SK-N-SH treated with all-trans-retinoic acid at 6 μM for 48 hours (cell line): Measurements from ENCODE around the gene B3GNT7.
A peak's percentile ranks its signal among the peaks of the same experiment; 100 is the strongest.

Experiments used
- ATAC-seq: fragments of 200-7000 bp; cut with Tn5 transposase; 3 replicates; pipeline ENCODE4 v1.9.1; 2020; ENCODE audit warnings: mild to moderate bottlenecking, moderate library complexity
- ARNTL ChIP-seq: fragments of 450-650 bp; formaldehyde crosslinking; IDR thresholded peaks from 2 replicates; pipeline ENCODE4 v1.5.0; 2020; ENCODE audit warnings: low read depth, mild to moderate bottlenecking, moderate library complexity, borderline replicate concordance
- BACH2 ChIP-seq: fragments of 250-450 bp; sonication (Bioruptor Pico); IDR thresholded peaks from 2 replicates; pipeline ENCODE4 v1.9.0; 2021; ENCODE audit warnings: mild to moderate bottlenecking, borderline replicate concordance
- CSDC2 ChIP-seq: fragments of 250-450 bp; sonication (Bioruptor Pico); IDR thresholded peaks from 2 replicates; pipeline ENCODE4 v1.5.0; 2020; ENCODE audit warnings: mild to moderate bottlenecking, moderate library complexity
- ESRRG ChIP-seq: fragments of 250-450 bp; sonication (Bioruptor Pico); IDR thresholded peaks from 2 replicates; pipeline ENCODE4 v1.6.1; 2021; ENCODE audit warnings: mild to moderate bottlenecking
- GLIS3 ChIP-seq: fragments of 250-450 bp; sonication (Bioruptor Pico); IDR thresholded peaks from 2 replicates; pipeline ENCODE4 v1.5.0; 2020; ENCODE audit warnings: mild to moderate bottlenecking, moderate library complexity
- ISL1 ChIP-seq: fragments of 250-450 bp; sonication (Bioruptor Pico); IDR thresholded peaks from 2 replicates; pipeline ENCODE4 v2.1.2; 2022; ENCODE audit warnings: mild to moderate bottlenecking, moderate library complexity
- OSR1 ChIP-seq: fragments of 250-450 bp; sonication (Bioruptor Pico); IDR thresholded peaks from 2 replicates; pipeline ENCODE4 v1.8.0; 2022; ENCODE audit warnings: moderate library complexity, mild to moderate bottlenecking, inconsistent platforms
- PPARA ChIP-seq: fragments of 250-450 bp; sonication (Bioruptor Pico); IDR thresholded peaks from 2 replicates; pipeline ENCODE4 v1.5.0; 2020; ENCODE audit warnings: mild to moderate bottlenecking, borderline replicate concordance
- RARB ChIP-seq: fragments of 250-450 bp; sonication (Bioruptor Pico); IDR thresholded peaks from 2 replicates; pipeline ENCODE4 v1.8.0; 2021; ENCODE audit warnings: mild to moderate bottlenecking, moderate library complexity
- SNAI2 ChIP-seq: fragments of 250-450 bp; sonication (Bioruptor Pico); IDR thresholded peaks from 2 replicates; pipeline ENCODE4 v1.5.0; 2020; ENCODE audit warnings: mild to moderate bottlenecking, moderate library complexity
- TCF4 ChIP-seq: fragments of 250-450 bp; sonication (Bioruptor Pico); IDR thresholded peaks from 2 replicates; pipeline ENCODE4 v1.8.0; 2021; ENCODE audit warnings: mild to moderate bottlenecking, moderate library complexity, borderline replicate concordance
- TOX ChIP-seq: fragments of 250-450 bp; sonication (Bioruptor Pico); IDR thresholded peaks from 2 replicates; pipeline ENCODE4 v1.8.0; 2021; ENCODE audit warnings: mild to moderate bottlenecking, moderate library complexity, borderline replicate concordance
- ZC3H10 ChIP-seq: fragments of 250-450 bp; sonication (Bioruptor Pico); IDR thresholded peaks from 2 replicates; pipeline ENCODE4 v1.5.1; 2021; ENCODE audit warnings: mild to moderate bottlenecking, moderate library complexity
- ZFP3 ChIP-seq: fragments of 250-450 bp; sonication (Bioruptor Pico); IDR thresholded peaks from 2 replicates; pipeline ENCODE4 v1.5.0; 2020; ENCODE audit warnings: mild to moderate bottlenecking, moderate library complexity
- ZFP30 ChIP-seq: fragments of 450-650 bp; formaldehyde crosslinking; IDR thresholded peaks from 2 replicates; pipeline ENCODE4 v1.5.0; 2022; ENCODE audit warnings: mild to moderate bottlenecking, moderate library complexity
- ZNF70 ChIP-seq: fragments of 450-650 bp; formaldehyde crosslinking; IDR thresholded peaks from 2 replicates; pipeline ENCODE4 v1.5.0; 2020; ENCODE audit warnings: mild to moderate bottlenecking, moderate library complexity
- ZNF8 ChIP-seq: fragments of 450-650 bp; formaldehyde crosslinking; IDR thresholded peaks from 2 replicates; pipeline ENCODE4 v1.5.0; 2020; ENCODE audit warnings: mild to moderate bottlenecking, moderate library complexity
- TF ChIP-seq, protein P1 (sequence below): fragments of 250-450 bp; sonication (Bioruptor Pico); IDR thresholded peaks from 2 replicates; pipeline ENCODE4 v1.5.1; 2021; ENCODE audit warnings: mild to moderate bottlenecking, moderate library complexity
- TF ChIP-seq, protein P2 (sequence below): fragments of 250-450 bp; sonication (Bioruptor Pico); IDR thresholded peaks from 2 replicates; pipeline ENCODE4 v1.5.1; 2020; ENCODE audit warnings: low read depth, mild to moderate bottlenecking, moderate library complexity
- TF ChIP-seq, protein P3 (sequence below): fragments of 250-450 bp; sonication (Bioruptor Pico); IDR thresholded peaks from 2 replicates; pipeline ENCODE4 v1.5.0; 2020; ENCODE audit warnings: mild to moderate bottlenecking, moderate library complexity
- TF ChIP-seq, protein P4 (sequence below): fragments of 250-450 bp; sonication (Bioruptor Pico); IDR thresholded peaks from 2 replicates; pipeline ENCODE4 v1.8.0; 2021; ENCODE audit warnings: low read depth, mild to moderate bottlenecking, moderate library complexity, borderline replicate concordance
- TF ChIP-seq, protein P5 (sequence below): fragments of 250-450 bp; sonication (Bioruptor Pico); IDR thresholded peaks from 2 replicates; pipeline ENCODE4 v1.8.0; 2020; ENCODE audit warnings: mild to moderate bottlenecking, moderate library complexity, borderline replicate concordance

The B3GNT7 gene

DNA sequence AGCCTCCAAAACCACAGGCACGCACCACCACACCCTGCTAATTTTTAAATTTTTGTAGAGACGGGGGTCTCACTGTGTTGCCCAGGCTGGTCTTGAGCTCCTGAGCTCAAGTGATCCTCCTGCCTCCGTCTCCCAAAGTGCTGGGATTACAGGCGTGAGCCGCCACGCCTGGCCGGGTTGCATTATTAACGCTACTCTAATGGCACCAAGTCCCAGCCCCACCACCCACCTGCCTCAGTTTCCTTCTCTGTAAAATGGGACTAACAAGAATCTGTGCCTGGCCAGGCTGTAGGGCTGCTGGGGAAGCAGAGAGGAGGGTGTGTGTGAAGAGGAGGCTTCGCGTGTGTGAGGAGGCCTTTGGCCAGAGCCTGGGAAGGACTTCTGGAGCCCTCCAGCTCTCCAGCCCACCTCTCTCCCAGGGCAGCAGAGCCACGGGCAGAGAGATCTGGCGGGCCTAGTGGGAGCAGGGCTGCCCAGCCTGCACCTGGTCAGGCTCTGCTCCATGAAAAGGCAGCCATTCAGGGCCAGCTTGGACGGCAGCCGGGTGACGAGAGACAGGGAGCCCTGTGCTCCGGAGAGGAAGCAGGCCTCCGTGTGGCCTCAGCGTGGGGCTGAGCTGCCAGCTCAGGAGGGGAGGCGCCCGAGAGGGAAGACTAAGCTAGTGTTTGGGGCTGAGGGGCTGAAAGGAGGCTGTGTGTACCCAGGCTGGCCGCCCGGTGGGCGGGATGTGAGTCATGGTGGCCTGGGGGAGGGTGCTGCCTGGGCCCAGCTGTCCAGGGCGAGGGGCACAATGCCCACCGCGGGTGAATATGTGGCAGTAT is 7.4 kb upstream of the B3GNT7 start:
- TF ChIP-seq, protein P1, sequence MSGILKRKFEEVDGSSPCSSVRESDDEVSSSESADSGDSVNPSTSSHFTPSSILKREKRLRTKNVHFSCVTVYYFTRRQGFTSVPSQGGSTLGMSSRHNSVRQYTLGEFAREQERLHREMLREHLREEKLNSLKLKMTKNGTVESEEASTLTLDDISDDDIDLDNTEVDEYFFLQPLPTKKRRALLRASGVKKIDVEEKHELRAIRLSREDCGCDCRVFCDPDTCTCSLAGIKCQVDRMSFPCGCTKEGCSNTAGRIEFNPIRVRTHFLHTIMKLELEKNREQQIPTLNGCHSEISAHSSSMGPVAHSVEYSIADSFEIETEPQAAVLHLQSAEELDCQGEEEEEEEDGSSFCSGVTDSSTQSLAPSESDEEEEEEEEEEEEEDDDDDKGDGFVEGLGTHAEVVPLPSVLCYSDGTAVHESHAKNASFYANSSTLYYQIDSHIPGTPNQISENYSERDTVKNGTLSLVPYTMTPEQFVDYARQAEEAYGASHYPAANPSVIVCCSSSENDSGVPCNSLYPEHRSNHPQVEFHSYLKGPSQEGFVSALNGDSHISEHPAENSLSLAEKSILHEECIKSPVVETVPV (CRISPR knock-in tag) = no peak
- TF ChIP-seq PPARA (CRISPR knock-in tag) (no peak), ZFP3 (no peak), ISL1 (CRISPR knock-in tag) (no peak), ZNF8 (CRISPR knock-in tag) (no peak), TOX (no peak), SNAI2 (CRISPR knock-in tag) (no peak), CSDC2 (no peak), ZFP30 (CRISPR knock-in tag) (no peak), ARNTL (CRISPR knock-in tag) (no peak), ZC3H10 (no peak), GLIS3 (CRISPR knock-in tag) (no peak), OSR1 (no peak), BACH2 (CRISPR knock-in tag) (no peak), ZNF70 (CRISPR knock-in tag) (no peak)
- TF ChIP-seq, protein P2, sequence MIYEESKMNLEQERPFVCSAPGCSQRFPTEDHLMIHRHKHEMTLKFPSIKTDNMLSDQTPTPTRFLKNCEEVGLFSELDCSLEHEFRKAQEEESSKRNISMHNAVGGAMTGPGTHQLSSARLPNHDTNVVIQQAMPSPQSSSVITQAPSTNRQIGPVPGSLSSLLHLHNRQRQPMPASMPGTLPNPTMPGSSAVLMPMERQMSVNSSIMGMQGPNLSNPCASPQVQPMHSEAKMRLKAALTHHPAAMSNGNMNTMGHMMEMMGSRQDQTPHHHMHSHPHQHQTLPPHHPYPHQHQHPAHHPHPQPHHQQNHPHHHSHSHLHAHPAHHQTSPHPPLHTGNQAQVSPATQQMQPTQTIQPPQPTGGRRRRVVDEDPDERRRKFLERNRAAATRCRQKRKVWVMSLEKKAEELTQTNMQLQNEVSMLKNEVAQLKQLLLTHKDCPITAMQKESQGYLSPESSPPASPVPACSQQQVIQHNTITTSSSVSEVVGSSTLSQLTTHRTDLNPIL (CRISPR knock-in tag) = no peak
- TF ChIP-seq, protein P3, sequence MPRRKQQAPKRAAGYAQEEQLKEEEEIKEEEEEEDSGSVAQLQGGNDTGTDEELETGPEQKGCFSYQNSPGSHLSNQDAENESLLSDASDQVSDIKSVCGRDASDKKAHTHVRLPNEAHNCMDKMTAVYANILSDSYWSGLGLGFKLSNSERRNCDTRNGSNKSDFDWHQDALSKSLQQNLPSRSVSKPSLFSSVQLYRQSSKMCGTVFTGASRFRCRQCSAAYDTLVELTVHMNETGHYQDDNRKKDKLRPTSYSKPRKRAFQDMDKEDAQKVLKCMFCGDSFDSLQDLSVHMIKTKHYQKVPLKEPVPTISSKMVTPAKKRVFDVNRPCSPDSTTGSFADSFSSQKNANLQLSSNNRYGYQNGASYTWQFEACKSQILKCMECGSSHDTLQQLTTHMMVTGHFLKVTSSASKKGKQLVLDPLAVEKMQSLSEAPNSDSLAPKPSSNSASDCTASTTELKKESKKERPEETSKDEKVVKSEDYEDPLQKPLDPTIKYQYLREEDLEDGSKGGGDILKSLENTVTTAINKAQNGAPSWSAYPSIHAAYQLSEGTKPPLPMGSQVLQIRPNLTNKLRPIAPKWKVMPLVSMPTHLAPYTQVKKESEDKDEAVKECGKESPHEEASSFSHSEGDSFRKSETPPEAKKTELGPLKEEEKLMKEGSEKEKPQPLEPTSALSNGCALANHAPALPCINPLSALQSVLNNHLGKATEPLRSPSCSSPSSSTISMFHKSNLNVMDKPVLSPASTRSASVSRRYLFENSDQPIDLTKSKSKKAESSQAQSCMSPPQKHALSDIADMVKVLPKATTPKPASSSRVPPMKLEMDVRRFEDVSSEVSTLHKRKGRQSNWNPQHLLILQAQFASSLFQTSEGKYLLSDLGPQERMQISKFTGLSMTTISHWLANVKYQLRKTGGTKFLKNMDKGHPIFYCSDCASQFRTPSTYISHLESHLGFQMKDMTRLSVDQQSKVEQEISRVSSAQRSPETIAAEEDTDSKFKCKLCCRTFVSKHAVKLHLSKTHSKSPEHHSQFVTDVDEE (CRISPR knock-in tag) = no peak
- TF ChIP-seq, all 23 proteins: peak for 0
- peak; percentile 78 for ATAC-seq

DNA sequence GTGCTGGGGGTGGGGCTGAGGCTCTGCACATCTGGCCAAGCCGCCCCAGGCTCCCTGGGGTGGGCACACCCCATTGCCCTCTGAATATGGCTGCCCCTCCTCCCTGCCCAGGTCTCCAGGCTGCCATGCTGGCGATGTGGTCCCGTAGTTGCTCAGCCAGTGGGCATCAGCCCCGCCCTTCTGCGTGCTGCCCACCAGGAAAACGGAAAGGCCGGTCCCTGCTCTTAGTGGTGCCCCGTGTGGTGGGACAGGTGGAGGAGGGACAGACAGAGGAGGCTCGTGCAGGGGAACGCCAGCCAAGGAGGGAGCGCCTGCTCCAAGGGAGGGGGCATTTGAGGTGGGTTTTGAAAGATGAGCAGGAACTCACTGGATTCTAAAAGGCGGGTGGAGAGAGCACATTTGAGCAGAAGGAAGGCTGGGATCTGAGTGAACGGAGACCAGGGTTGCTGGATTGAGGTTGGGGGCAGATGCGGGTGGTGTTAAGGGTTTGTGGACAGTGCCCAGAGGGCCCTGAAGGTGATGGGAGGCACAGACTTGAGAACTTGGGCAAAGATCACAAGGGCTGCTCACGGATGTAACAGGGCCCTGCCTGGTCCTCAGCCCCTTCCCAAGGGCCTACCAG is 6.7 kb upstream of the B3GNT7 start:
- TF ChIP-seq ZFP3 = no peak
- TF ChIP-seq ZFP30 (CRISPR knock-in tag) = no peak
- TF ChIP-seq OSR1 = no peak
- TF ChIP-seq, protein P1 (CRISPR knock-in tag) = no peak
- TF ChIP-seq ARNTL (CRISPR knock-in tag) = no peak
- TF ChIP-seq ISL1 (CRISPR knock-in tag) = no peak
- TF ChIP-seq, protein P4, sequence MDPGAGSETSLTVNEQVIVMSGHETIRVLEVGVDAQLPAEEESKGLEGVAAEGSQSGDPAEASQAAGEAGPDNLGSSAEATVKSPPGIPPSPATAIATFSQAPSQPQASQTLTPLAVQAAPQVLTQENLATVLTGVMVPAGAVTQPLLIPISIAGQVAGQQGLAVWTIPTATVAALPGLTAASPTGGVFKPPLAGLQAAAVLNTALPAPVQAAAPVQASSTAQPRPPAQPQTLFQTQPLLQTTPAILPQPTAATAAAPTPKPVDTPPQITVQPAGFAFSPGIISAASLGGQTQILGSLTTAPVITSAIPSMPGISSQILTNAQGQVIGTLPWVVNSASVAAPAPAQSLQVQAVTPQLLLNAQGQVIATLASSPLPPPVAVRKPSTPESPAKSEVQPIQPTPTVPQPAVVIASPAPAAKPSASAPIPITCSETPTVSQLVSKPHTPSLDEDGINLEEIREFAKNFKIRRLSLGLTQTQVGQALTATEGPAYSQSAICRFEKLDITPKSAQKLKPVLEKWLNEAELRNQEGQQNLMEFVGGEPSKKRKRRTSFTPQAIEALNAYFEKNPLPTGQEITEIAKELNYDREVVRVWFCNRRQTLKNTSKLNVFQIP = no peak
- TF ChIP-seq, protein P2 (CRISPR knock-in tag) = no peak
- no peak for TF ChIP-seq ZNF70 (CRISPR knock-in tag)
- no peak for TF ChIP-seq TOX
- no peak for TF ChIP-seq ZNF8 (CRISPR knock-in tag)
- no peak for TF ChIP-seq TCF4 (CRISPR knock-in tag)
- TF ChIP-seq SNAI2 (CRISPR knock-in tag) = no peak
- TF ChIP-seq, protein P5, sequence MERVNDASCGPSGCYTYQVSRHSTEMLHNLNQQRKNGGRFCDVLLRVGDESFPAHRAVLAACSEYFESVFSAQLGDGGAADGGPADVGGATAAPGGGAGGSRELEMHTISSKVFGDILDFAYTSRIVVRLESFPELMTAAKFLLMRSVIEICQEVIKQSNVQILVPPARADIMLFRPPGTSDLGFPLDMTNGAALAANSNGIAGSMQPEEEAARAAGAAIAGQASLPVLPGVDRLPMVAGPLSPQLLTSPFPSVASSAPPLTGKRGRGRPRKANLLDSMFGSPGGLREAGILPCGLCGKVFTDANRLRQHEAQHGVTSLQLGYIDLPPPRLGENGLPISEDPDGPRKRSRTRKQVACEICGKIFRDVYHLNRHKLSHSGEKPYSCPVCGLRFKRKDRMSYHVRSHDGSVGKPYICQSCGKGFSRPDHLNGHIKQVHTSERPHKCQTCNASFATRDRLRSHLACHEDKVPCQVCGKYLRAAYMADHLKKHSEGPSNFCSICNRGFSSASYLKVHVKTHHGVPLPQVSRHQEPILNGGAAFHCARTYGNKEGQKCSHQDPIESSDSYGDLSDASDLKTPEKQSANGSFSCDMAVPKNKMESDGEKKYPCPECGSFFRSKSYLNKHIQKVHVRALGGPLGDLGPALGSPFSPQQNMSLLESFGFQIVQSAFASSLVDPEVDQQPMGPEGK (CRISPR knock-in tag) = no peak
- no peak for TF ChIP-seq RARB
- TF ChIP-seq GLIS3 (CRISPR knock-in tag) = no peak
- no peak for TF ChIP-seq PPARA (CRISPR knock-in tag)
- TF ChIP-seq ZC3H10 = no peak
- TF ChIP-seq ESRRG (CRISPR knock-in tag) = no peak
- TF ChIP-seq, protein P3 (CRISPR knock-in tag) = no peak
- no peak for ATAC-seq
